NCI-H748 (cell line): ENCODE measurements around the gene EID2.
A peak's percentile ranks its signal among the peaks of the same experiment; 100 is the strongest.

ENCODE experiments used
- DNase-seq: peaks from one replicate; lab custom pipeline; 2025; ENCODE audit not compliant: unreplicated experiment; lab: John Stamatoyannopoulos, UW

EID2 gene, protein sequence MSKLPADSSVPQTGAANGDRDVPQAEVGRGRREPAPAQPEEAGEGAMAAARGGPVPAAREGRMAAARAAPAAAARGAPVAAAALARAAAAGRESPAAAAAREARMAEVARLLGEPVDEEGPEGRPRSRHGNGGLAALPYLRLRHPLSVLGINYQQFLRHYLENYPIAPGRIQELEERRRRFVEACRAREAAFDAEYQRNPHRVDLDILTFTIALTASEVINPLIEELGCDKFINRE

DNA sequence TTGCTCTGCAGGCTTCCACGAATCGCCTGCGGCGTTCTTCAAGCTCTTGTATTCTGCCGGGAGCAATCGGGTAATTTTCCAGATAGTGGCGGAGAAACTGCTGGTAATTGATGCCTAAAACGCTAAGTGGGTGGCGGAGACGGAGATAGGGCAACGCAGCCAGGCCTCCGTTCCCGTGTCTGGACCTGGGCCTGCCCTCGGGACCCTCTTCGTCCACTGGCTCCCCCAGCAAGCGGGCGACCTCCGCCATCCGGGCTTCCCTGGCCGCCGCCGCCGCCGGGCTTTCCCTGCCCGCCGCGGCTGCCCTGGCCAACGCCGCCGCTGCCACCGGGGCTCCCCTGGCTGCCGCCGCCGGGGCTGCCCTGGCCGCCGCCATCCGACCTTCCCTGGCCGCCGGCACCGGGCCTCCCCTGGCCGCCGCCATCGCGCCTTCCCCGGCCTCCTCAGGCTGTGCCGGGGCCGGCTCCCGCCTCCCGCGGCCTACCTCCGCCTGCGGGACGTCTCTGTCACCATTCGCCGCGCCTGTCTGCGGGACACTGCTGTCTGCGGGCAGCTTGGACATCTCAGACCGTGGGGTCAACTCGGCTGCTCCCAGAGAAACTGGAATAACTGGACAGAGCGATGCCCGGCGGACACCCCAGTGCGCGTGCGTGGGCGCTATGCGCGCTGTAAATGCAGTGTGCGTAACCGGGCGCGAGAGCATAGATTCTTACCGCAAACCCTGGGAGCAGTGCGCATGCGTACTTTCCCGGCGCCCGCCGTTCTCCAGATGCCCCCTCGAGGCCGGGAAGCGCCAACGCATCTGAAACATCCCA, at the start of gene EID2:
EID2 (minus strand) TSS at position 644 of the 815 bp plus-strand sequence; CDS start at position 562, 82 bp downstream.
- DNase-seq, result peak; percentile 97

GRCh38 chr19:39588066-39588465, 48.1 kb upstream of the EID2 start:
- DNase-seq, result no peak

DNA sequence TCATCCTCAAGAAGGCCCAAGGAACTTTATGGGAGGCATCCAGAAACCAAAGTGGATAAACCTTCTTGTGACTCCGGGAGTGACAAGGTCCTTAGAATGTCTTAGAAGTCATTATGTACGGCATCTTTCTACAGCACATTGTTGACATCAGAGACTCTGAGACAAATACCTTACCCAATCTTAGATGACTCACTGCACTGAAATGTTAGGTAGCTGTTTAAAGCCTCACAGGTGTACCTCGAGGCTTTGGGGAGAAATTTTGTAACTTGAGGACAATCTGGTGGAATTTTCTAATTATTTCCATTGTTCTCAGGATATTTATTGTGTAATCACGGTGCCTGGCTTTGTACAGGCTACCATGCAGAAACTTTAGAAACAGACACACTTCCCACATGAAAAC, 47.5 kb upstream of the EID2 start:
- DNase-seq, result no peak

GRCh38 chr19:39582891-39583625, 43.1 kb upstream of the EID2 start:
- DNase-seq, result no peak

DNA sequence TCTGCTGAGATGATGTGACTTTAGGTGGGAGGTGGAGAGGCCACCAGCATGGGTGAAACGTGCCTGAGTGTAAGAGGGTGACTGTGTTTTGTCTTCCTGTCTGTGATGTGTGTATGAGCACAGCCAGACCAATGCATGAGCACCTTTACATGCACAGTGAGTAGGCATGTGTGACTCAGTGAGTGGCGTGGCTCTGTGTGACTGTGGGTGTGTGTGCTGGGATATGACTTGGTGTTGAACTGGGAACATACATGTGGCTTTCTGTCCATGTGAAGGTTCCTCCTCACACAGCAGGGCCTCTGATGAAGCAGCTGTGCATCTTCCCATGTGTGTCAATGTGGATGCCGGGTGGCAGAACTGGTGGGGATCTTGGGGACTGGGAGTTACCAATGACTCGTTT, 42.5 kb upstream of the EID2 start:
- DNase-seq, result no peak

- DNase-seq, result no peak
Measured at GRCh38 chr19:39568604-39569003, 28.6 kb upstream of the EID2 start.

GRCh38 chr19:39566064-39566463, 26.1 kb upstream of the EID2 start:
- DNase-seq, result no peak

GRCh38 chr19:39563408-39563807, 23.4 kb upstream of the EID2 start:
- no peak for DNase-seq

DNA sequence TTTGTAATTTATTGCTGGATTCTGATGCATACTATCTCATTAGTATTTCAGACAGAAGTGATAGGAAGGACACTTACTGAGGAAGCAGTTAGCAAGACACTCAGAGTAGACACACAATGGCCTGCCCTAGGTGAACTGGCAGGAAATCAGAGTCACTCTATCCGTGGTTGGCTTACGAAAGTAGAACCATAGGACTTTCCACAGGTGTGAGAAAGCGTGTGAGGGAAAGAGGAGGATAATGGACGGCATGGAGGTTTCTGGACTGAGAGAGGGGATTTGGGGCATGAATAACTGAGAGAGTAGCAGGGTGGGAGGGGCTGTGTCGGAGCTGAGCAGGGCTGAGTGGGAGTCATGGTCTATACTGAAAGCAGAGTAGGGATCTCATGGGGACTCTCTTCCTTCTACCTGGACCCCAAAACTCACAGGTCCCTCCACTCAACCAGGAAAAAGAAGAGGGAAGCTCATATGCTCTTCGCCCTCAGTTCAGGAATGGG, 18.7 kb upstream of the EID2 start:
- no peak for DNase-seq

DNA sequence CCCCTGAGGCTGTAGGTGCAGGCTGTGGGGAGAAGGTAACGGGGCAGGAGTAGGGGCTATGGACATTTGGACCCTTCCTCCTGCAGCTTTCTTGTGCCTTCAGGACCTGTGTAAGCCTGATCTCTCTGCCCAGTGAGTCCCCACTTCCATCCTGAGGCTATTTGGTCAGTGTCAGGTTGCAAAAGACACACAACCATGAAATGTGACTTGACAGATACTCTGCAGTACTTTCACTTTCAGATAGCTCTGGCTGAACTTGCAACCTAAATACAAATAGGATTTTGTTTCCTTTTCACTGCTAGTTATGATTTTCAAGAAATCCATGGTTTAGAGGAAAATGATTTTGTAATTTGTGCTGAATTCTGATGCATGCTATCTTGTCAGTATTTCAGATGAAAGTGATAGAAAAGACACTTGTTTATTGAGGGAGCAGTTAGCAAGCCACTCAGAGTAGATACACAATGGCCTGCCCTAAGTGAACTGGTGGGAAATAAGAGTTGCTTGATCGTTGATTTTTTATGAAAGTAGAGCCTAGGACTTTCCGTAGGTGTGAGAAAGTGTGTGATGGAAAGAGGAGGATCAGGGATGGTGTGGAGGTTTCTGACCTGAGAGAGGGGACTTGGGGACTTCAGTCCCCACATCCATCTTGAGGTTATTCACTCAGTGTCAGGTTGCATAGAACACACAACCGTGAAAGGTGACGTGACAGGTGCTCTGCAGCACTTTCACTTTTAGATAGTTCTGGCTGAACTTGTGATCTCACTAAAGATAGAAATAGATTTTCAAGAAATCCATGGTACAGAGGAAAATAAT, 18.1 kb upstream of the EID2 start:
- DNase-seq, result peak; percentile 83

DNA sequence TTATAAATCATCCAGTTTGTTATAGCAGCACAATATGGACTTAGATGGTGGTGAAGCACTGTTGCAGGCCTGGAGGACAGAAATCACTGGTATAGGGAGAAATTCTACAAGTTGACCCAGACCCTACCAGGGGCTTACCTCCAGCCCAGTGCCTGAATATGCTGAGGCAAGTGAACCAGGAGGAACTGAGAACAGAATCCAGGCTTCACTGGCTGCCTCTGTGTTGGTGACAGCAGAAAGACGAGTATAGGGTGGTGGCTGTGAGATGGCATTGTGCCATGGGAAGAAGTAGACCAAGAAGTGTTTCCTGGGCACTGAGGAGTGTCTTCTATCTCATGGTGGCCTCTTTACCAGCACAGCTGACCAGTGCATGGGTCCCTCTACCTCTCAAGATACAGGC, 15.9 kb upstream of the EID2 start:
- DNase-seq, result no peak

DNA sequence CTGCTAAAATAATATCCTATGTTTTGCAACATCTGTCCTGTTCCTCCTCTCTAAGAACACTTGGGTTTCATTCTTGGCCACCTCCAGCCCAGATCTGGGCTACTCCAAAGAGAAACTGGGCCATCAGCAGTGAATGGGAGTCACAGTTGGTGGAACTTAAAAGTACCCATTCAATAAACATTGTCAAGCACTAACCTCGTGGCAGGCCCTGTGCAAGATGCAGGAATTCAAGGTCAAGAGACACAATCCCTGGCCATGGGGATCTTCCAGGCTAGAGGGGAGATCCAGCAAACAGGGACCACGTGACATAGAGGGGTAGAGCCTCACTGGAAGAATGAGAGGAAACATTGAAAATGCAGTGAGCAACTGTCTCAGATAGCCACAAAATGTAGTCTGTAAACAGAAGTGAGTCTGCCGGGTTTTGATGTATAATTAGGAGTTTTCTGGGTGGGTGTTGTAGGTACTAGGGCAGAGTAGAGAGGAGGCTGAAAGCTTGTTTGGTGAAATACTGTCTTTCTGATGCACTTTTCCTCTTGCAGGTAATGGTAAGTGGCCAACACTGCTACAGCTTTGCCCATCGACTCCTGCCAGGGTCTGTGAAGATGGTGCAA, 14.8 kb upstream of the EID2 start:
- no peak for DNase-seq

DNA sequence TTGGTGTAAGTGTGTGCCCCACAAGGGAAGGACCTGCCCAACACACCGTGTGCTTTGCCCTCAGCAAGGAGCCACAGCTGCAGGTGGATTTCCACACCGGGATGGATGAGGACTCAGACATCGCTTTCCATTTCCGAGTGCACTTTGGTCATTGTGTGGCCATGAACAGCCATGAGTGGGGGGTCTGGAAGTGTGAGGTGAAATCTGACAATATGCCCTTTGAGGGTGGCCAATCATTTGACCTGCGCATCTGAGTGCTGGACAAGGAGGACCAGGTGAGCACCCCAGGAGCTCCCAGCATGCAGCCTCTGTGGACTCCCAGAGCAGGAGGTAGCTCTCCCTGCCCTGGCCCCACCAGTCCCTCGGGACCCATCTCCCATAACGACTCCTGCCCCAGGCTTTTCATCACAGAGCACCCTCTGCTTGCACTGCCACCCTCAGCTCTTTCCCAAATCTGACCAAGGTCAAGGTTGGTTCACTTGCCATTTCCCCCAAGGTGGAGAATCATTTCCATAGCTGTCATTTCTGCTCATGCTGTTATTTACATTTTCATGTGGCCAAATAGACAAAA, 13.2 kb upstream of the EID2 start:
- no peak for DNase-seq

GRCh38 chr19:39550197-39550596, 10.2 kb upstream of the EID2 start:
- no peak for DNase-seq

- peak; percentile 84 for DNase-seq
Measured at GRCh38 chr19:39546599-39546998, 6.6 kb upstream of the EID2 start.

DNA sequence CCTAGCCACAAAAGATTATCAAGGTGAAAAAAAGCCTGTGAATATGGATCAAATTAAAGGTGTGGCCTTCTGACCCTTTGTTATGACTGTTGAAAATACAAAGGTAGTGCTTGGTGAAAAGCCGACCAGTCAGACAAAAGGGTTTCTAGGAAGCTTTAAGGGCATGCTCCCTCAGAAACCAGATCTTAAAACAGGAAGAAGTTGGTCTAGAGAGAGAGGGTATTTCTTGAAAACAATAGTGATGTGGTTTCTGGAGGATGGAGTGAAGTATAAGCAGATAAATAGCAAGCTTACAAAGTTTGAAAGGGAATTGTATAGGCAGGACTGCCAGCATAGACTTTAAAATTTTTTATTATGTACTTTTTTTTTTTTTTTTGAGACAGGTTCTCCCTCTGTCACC, 5.0 kb upstream of the EID2 start:
- no peak for DNase-seq

DNA sequence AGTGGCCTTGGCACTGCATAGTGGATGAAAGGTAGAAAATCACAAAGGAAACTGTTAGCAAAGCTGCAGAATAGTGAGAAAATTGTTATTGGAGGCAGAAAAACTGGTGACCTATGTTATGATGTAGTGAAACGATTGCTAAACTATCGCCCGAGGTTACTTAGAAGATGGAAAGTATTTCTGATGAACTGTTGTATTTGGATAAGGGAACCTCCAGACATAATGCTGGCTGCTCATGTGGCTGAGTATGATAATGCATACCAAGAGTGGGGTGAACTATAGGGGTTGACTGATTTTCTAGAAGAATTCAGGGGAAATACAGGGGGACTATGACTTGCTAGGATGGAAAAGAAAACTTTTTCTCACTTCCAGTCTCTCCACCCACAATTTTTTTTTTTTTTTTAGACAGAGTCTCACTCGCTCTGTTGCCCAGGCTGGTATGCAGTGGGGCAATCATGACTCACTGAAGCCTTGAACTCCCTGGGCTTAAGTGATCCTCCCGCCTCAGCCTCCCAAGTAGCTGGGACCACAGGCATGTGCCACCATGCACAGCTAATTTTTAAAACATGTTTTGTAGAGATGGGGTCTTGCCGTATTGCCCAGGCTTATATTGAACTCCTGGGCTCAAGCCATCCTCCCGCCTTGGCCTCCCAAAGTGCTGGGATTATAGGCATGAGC, 4.4 kb upstream of the EID2 start:
- DNase-seq, result no peak

- no peak for DNase-seq
Measured at GRCh38 chr19:39543477-39543857, 3.5 kb upstream of the EID2 start.

DNA sequence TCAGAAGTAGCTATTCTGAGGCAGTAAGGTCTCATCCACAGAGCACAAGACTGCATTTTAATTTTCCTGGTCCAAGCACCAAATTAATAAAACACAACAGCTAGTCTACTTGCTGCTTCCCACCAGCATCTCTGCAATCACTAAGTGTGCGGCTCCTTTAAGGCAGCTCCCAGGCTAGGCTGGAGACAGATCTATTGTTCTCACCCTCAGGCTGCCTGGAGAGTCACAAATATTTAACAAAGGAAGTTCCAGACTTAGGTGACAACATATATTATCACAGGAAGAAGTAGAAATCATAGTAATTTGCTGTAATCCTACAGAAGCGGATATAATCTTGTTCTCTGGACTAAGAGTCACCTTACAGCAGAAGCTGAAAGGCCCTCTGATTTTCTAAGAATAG, 2.2 kb upstream of the EID2 start:
- peak; percentile 14 for DNase-seq

DNA sequence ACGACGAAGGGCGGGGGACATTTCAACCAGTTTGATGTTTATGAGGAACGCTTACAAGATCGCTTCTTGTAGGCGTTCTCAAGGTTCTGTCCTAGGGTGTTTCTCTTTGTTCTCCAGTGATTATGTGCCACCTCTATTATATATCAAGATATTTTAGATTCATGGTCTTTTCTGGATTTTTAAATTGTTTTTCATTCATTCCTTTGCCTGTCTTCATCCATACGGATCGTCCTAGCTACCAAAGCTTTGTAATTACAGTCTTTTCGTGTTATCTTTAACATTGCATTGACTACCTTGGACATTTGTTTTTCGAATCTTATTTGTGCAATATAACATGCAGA, 342 bp upstream of the EID2 start:
- DNase-seq, result no peak
